HG03378 (cell line): Measurements from ENCODE around the gene ADAMTS20.
"Not testable (repeated sequence)": the region's sequence is repeated elsewhere in the genome, so short reads cannot be mapped to it uniquely, and the experiment has no call there.

Source experiments
- ATAC-seq: cut with Tn5 transposase; IDR thresholded peaks from one replicate; pipeline ENCODE4 v1.9.1; 2021; ENCODE audit warnings: mild to moderate bottlenecking, moderate library complexity; ENCODE audit not compliant: unreplicated experiment

ADAMTS20 gene

GRCh38 chr12:43551971-43552559, at the start of gene ADAMTS20:
Gene ADAMTS20 (minus strand): TSS chr12:43552203. CDS start chr12:43551921, 282 bp downstream.
- ATAC-seq, result no peak

GRCh38 chr12:43599708-43600107, 47.7 kb upstream of the ADAMTS20 start:
- ATAC-seq, result no peak

- no peak for ATAC-seq
Observed at GRCh38 chr12:43599066-43599465, 47.1 kb upstream of the ADAMTS20 start.

- ATAC-seq, result no peak
Observed at GRCh38 chr12:43590307-43590706, 38.3 kb upstream of the ADAMTS20 start.

GRCh38 chr12:43586646-43587245, 34.7 kb upstream of the ADAMTS20 start:
- ATAC-seq, result no peak

GRCh38 chr12:43585676-43586075, 33.7 kb upstream of the ADAMTS20 start:
- no peak for ATAC-seq

GRCh38 chr12:43580601-43581000, 28.6 kb upstream of the ADAMTS20 start:
- no peak for ATAC-seq

- no peak for ATAC-seq
Observed at GRCh38 chr12:43579206-43579605, 27.2 kb upstream of the ADAMTS20 start.

- no peak for ATAC-seq
Observed at GRCh38 chr12:43578782-43579181, 26.8 kb upstream of the ADAMTS20 start.

- no peak for ATAC-seq
Observed at GRCh38 chr12:43577381-43577780, 25.4 kb upstream of the ADAMTS20 start.

- ATAC-seq, result no peak
Observed at GRCh38 chr12:43576162-43576561, 24.2 kb upstream of the ADAMTS20 start.

GRCh38 chr12:43571885-43572284, 19.9 kb upstream of the ADAMTS20 start:
- ATAC-seq, result no peak

- ATAC-seq, result no peak
Observed at GRCh38 chr12:43556057-43556456, 4.1 kb upstream of the ADAMTS20 start.

GRCh38 chr12:43551279-43551970, 578 bp downstream of the ADAMTS20 start:
- no peak for ATAC-seq

- no peak for ATAC-seq
Observed at GRCh38 chr12:43550831-43551271, 1.2 kb downstream of the ADAMTS20 start.

GRCh38 chr12:43544703-43545102, 7.3 kb downstream of the ADAMTS20 start:
- ATAC-seq, result no peak

GRCh38 chr12:43540470-43540869, 11.5 kb downstream of the ADAMTS20 start:
- no peak for ATAC-seq

- ATAC-seq, result not testable (repeated sequence)
Observed at GRCh38 chr12:43537675-43538074, 14.3 kb downstream of the ADAMTS20 start.

- ATAC-seq, result no peak
Observed at GRCh38 chr12:43516045-43516444, 36.0 kb downstream of the ADAMTS20 start.

GRCh38 chr12:43501703-43502102, 50.3 kb downstream of the ADAMTS20 start:
- ATAC-seq, result no peak

- no peak for ATAC-seq
Observed at GRCh38 chr12:43493261-43493797, 58.7 kb downstream of the ADAMTS20 start.
